Loucy (cell line): ENCODE measurements around the gene NCBP1.

ENCODE experiments used
- EZH2phosphoT487 ChIP-seq: fragments of 200-600 bp; IDR thresholded peaks from 2 replicates; pipeline ENCODE4 v1.6.1; 2018; ENCODE audit warnings: antibody characterized with exemption, mild to moderate bottlenecking, moderate library complexity, borderline replicate concordance
- TF ChIP-seq, protein P1 (sequence below): fragments of 200-600 bp; sonication (generic); conservative IDR thresholded peaks from 2 replicates; pipeline ENCODE4 v1.5.1; 2014; ENCODE audit warnings: mild to moderate bottlenecking, antibody characterized with exemption, low read length

DNA sequence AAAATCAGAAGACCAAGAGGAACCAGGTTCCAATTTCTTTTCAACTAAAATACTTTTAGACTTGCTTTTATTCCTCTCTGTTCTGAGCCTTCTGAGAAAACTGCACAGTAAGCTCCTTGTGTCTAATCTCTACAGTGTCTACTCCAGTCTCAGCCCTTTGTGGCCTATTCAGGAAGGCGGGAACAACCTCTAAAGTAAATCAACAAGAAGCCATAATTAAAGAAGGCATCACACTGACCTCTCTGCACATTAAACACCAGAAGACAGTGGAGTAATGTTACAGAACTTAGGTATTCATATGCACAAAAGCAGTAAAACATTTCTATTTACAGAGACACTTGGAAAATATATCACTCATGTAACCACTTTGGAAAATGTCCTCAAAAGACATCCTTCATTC lies 48.6 kb downstream of the NCBP1 start:
- TF ChIP-seq, protein P1, sequence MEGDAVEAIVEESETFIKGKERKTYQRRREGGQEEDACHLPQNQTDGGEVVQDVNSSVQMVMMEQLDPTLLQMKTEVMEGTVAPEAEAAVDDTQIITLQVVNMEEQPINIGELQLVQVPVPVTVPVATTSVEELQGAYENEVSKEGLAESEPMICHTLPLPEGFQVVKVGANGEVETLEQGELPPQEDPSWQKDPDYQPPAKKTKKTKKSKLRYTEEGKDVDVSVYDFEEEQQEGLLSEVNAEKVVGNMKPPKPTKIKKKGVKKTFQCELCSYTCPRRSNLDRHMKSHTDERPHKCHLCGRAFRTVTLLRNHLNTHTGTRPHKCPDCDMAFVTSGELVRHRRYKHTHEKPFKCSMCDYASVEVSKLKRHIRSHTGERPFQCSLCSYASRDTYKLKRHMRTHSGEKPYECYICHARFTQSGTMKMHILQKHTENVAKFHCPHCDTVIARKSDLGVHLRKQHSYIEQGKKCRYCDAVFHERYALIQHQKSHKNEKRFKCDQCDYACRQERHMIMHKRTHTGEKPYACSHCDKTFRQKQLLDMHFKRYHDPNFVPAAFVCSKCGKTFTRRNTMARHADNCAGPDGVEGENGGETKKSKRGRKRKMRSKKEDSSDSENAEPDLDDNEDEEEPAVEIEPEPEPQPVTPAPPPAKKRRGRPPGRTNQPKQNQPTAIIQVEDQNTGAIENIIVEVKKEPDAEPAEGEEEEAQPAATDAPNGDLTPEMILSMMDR = no peak
- TF ChIP-seq EZH2phosphoT487 = no peak
